CD4-positive, alpha-beta T cell treated with Interleukin-4 for 1 hour (primary cell): Measurements from ENCODE around the gene HNRNPDL.
A peak's percentile ranks its signal among the peaks of the same experiment; 100 is the strongest.

Experiments used
- DNase-seq, 2 donors: peaks; one replicate each; pipeline ENCODE4 v3.0.0-alpha.2; 2020 to 2022

Gene HNRNPDL

GRCh38 chr4:82381661-82382296, 48.5 kb downstream of the HNRNPDL start:
- DNase-seq: no peak

GRCh38 chr4:82381235-82381634, 49.0 kb downstream of the HNRNPDL start:
- DNase-seq: no peak

- no peak for DNase-seq
Observed at GRCh38 chr4:82380831-82381230, 49.4 kb downstream of the HNRNPDL start.

- DNase-seq: no peak
Observed at GRCh38 chr4:82380344-82380743, 49.9 kb downstream of the HNRNPDL start.

- no peak for DNase-seq
Observed at GRCh38 chr4:82376109-82376508, 54.2 kb downstream of the HNRNPDL start.

GRCh38 chr4:82373816-82374625, 56.2 kb downstream of the HNRNPDL start, which contains the start of gene HNRNPD:
Gene HNRNPD (minus strand): TSS chr4:82373991. CDS start chr4:82373678, 313 bp downstream.
- DNase-seq: peak; percentile 97

- no peak for DNase-seq
Observed at GRCh38 chr4:82373486-82373815, 56.8 kb downstream of the HNRNPDL start.
